CD14-positive monocyte (primary cell): ENCODE measurements around the gene MADD. TPM values are rescaled to one million over a fixed set of nuclear protein-coding genes. Genes with fewer than 3 reads are reported as not detected.

ENCODE experiments used
- DNase-seq, 3 donors: peaks; one replicate each; pipeline ENCODE4 v3.0.0-alpha.2; 2011 to 2022
- H2AFZ ChIP-seq: 2 replicates; pipeline ENCODE4 v1.6.0; 2012; ENCODE audit warnings: mild to moderate bottlenecking, low read depth, low read length, inconsistent platforms; ENCODE audit not compliant: insufficient read depth, poor library complexity, severe bottlenecking
- H3K27ac ChIP-seq, 2 donors: 1 replicate in 1 of 2; 2 replicates in 1 of 2; pipeline ENCODE4 v1.5.1; 2012 to 2013; ENCODE audit warnings: low read length in 2 of 2, control low read depth in 1 of 2, inconsistent platforms in 1 of 2, low read depth in 1 of 2, mild to moderate bottlenecking in 1 of 2
- H3K27me3 ChIP-seq, 2 donors: one replicate each; pipeline versions ENCODE4 v1.6.0 to v1.6.1; 2011 to 2013; ENCODE audit warnings: low read length in 2 of 2; ENCODE audit not compliant: control insufficient read depth in 2 of 2, insufficient read depth in 2 of 2
- H3K36me3 ChIP-seq, 2 donors: replicated peaks in 1 of 2; 1 replicate in 1 of 2; 2 replicates in 1 of 2; pipeline versions ENCODE4 v1.5.1 to v1.6.1; 2012 to 2013; ENCODE audit warnings: low read length in 2 of 2, control low read depth in 1 of 2, inconsistent platforms in 1 of 2, mild to moderate bottlenecking in 1 of 2; ENCODE audit not compliant: insufficient read depth in 2 of 2, control insufficient read depth in 1 of 2
- H3K4me1 ChIP-seq, 2 donors: 1 replicate in 1 of 2; 2 replicates in 1 of 2; pipeline versions ENCODE4 v1.5.1 to v1.6.1; 2012 to 2013; ENCODE audit warnings: low read length in 2 of 2, control low read depth in 1 of 2, inconsistent platforms in 1 of 2, mild to moderate bottlenecking in 1 of 2, moderate library complexity in 1 of 2; ENCODE audit not compliant: insufficient read depth in 2 of 2, control insufficient read depth in 1 of 2
- H3K4me2 ChIP-seq: replicated peaks from 2 replicates; pipeline ENCODE3; 2012; ENCODE audit warnings: low read length, moderate library complexity, mild to moderate bottlenecking; ENCODE audit not compliant: poor library complexity, severe bottlenecking; ENCODE audit errors: extremely low read depth
- H3K4me3 ChIP-seq, 3 experiments: fragments of 200-600 bp in 1 of 3; sonication (generic) in 1 of 3; replicated peaks in 1 of 3; 1 replicate in 2 of 3; 2 replicates in 1 of 3; pipeline ENCODE4 v1.5.1; 2011 to 2013; ENCODE audit warnings: low read length in 3 of 3, mild to moderate bottlenecking in 3 of 3, control low read depth in 2 of 3, low read depth in 2 of 3, inconsistent platforms in 1 of 3, moderate library complexity in 1 of 3
- H3K79me2 ChIP-seq: 2 replicates; pipeline ENCODE4 v1.6.0; 2012; ENCODE audit warnings: mild to moderate bottlenecking, control low read depth, inconsistent platforms, low read length, moderate library complexity; ENCODE audit not compliant: insufficient read depth
- H3K9ac ChIP-seq: 2 replicates; pipeline ENCODE4 v1.6.0; 2017; ENCODE audit warnings: low read length, mild to moderate bottlenecking; ENCODE audit not compliant: insufficient read depth, poor library complexity, severe bottlenecking
- H3K9me3 ChIP-seq, 2 donors: replicated peaks in 1 of 2; 1 replicate in 1 of 2; 2 replicates in 1 of 2; pipeline versions ENCODE4 v1.5.1 to v1.6.1; 2012 to 2013; ENCODE audit warnings: low read length in 2 of 2, control low read depth in 1 of 2; ENCODE audit not compliant: control insufficient read depth in 1 of 2, insufficient read depth in 1 of 2
- H4K20me1 ChIP-seq: 2 replicates; pipeline ENCODE4 v1.6.0; 2012; ENCODE audit warnings: mild to moderate bottlenecking, low read length, control low read depth, moderate library complexity; ENCODE audit not compliant: insufficient read depth
- H3K27ac Mint-ChIP-seq, 7 donors: one replicate each; pipeline ENCODE4 v1.8.0; 2020; ENCODE audit warnings: mild to moderate bottlenecking in 7 of 7, mixed read lengths in 7 of 7, moderate library complexity in 6 of 7, inconsistent platforms in 2 of 7
- H3K27me3 Mint-ChIP-seq, 3 donors: one replicate each; pipeline ENCODE4 v1.8.0; 2021 to 2022; ENCODE audit warnings: low read depth in 3 of 3, mild to moderate bottlenecking in 3 of 3, mixed read lengths in 3 of 3, moderate library complexity in 3 of 3, inconsistent platforms in 1 of 3
- H3K36me3 Mint-ChIP-seq, 2 donors: one replicate each; pipeline ENCODE4 v1.8.0; 2020; ENCODE audit warnings: mixed read lengths in 2 of 2, inconsistent platforms in 1 of 2, mild to moderate bottlenecking in 1 of 2
- H3K4me1 Mint-ChIP-seq: one replicate; pipeline ENCODE4 v1.8.0; 2020; ENCODE audit warnings: mild to moderate bottlenecking, mixed read lengths
- H3K4me3 Mint-ChIP-seq, 2 donors: one replicate each; pipeline ENCODE4 v1.8.0; 2020; ENCODE audit warnings: mild to moderate bottlenecking in 2 of 2, mixed read lengths in 2 of 2, moderate library complexity in 1 of 2
- H3K9me3 Mint-ChIP-seq, 7 donors: one replicate each; pipeline ENCODE4 v1.8.0; 2020 to 2022; ENCODE audit warnings: mixed read lengths in 7 of 7, mild to moderate bottlenecking in 6 of 7, moderate library complexity in 6 of 7, inconsistent platforms in 2 of 7
- WGBS: methylation state at CpG from one replicate; pipeline ENCODE4 v1.1.5; 2013; ENCODE audit warnings: missing lambda C conversion rate; ENCODE audit not compliant: insufficient coverage; 5-methylcytosine and 5-hydroxymethylcytosine counted together
- intact Hi-C, 2 donors: fragments of 100-400 bp; cut with micrococcal nuclease; formaldehyde crosslinking; loops; one replicate each; pipeline versions ENCODE4 v1.15.0 to v1.15.1; 2023
- polyA plus RNA-seq, 3 donors: library from polyadenylated mRNA; depleted of rRNA in 1 of 3; unstranded in 2 of 3; stranded (reverse) in 1 of 3; fragments of 300-500 nt in 2 of 3; fragments of >200 nt in 1 of 3; fragmentation: Illumina TruSeq in 2 of 3; gene quantifications; 1 replicate in 2 of 3; 2 replicates in 1 of 3; pipeline ENCODE4 v1.2.3, GENCODE V29; 2012 to 2021
- TF ChIP-seq, protein P1 (sequence below): fragments of 200-600 bp; IDR thresholded peaks from one replicate; pipeline ENCODE4 v1.8.0; 2022; ENCODE audit warnings: antibody characterized with exemption, mild to moderate bottlenecking

MADD gene
- polyA plus RNA-seq, 3 donors: 6.4 to 58.1 (median 12.2) TPM

DNA sequence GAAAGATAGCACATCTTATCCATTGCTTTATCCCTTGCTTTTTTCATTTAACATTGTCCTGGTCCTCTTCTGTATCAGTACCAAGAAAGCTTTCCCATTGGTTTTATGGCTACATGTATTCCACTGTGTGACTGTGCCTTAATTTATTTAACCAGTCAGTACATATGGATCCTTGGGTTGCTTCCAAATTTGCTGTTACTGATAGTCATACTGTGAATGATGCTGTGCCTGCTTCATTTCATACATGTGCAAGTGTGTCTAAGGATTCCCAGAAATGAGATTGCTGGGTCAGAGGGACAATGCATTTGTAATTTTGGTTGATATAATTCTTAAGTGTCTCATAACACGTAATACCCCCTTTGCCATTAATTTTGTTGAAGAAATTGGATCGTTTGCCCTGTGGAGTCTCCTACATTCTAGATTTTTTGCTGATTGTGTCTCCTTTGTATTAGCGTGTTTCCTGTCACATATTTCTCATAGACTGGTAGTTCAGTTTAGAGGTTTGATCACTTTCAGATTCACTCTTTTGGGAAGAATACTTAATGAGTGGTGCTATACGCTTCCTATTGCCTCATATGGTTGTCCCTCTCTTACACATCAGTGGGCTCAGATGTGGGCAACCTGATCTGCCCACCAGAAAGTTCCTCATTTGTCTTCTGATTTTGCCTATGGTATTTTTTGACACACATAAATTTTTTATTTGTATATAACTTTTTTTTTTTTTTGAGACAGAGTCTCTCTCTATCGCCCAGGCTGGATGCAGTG lies 47.3 kb downstream of the MADD start:
- TF ChIP-seq, protein P1, sequence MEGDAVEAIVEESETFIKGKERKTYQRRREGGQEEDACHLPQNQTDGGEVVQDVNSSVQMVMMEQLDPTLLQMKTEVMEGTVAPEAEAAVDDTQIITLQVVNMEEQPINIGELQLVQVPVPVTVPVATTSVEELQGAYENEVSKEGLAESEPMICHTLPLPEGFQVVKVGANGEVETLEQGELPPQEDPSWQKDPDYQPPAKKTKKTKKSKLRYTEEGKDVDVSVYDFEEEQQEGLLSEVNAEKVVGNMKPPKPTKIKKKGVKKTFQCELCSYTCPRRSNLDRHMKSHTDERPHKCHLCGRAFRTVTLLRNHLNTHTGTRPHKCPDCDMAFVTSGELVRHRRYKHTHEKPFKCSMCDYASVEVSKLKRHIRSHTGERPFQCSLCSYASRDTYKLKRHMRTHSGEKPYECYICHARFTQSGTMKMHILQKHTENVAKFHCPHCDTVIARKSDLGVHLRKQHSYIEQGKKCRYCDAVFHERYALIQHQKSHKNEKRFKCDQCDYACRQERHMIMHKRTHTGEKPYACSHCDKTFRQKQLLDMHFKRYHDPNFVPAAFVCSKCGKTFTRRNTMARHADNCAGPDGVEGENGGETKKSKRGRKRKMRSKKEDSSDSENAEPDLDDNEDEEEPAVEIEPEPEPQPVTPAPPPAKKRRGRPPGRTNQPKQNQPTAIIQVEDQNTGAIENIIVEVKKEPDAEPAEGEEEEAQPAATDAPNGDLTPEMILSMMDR: no peak
- Histone ChIP-seq H3K9ac (no peak overlapping the region), H3K4me2 (no peak overlapping the region), H3K4me1 (no peaks in the 10 kb centered on the region), H3K9me3 (no peaks in the 10 kb centered on the region), H2AFZ (no peak overlapping the region), H3K27me3 (no peaks in the 10 kb centered on the region), H4K20me1 (peaks cover 17% of the 10 kb centered on the region), H3K36me3 (peaks cover 70 to 76% of the 10 kb centered on the region in 2 donors), H3K27ac (no peak overlapping the region), H3K4me3 (no peak overlapping the region), H3K79me2 (no peaks in the 10 kb centered on the region)
- intact Hi-C loops: no loop called here
- Mint-ChIP-seq H3K4me3 (no peak overlapping the region), H3K4me1 (peaks cover 10% of the 10 kb centered on the region), H3K27me3 (no peaks in the 10 kb centered on the region), H3K36me3 (peaks cover 57 to 88% of the 10 kb centered on the region in 2 donors), H3K27ac (peak overlapping the region in 2 of 7 donors; percentile 42 to 68), H3K9me3 (no peaks in the 10 kb centered on the region)
- WGBS: no CpG with 5 or more reads among the region's 5 CpGs
- DNase-seq: no peak

DNA sequence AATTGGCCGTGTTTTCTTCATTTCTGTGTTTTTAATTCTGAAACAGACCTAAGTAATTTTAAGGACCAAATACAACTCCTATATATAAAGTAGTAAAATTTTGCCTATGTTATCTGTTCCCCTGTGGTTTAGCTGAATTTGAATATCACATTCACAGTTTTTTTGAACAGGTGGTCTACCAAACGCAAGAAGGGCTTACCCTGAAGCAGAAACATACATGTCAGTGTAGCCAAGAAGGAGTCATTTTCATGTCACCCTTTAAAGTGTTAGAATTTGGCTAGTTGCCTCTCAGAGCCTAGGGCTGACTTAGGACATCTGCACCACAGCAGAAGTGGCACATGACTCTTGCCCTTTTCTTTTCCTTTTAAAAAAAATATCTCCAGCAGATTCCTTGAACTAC lies 48.2 kb downstream of the MADD start:
- peaks cover 17% of the 10 kb centered on the region for H4K20me1 ChIP-seq
- no peak overlapping the region for H2AFZ ChIP-seq
- no peak overlapping the region for H3K4me3 ChIP-seq
- Mint-ChIP-seq H3K4me3 (no peak overlapping the region), H3K9me3 (no peaks in the 10 kb centered on the region), H3K36me3 (peaks cover 58 to 86% of the 10 kb centered on the region in 2 donors), H3K4me1 (peaks cover 10% of the 10 kb centered on the region), H3K27me3 (no peaks in the 10 kb centered on the region), H3K27ac (peak overlapping the region in 1 of 7 donors; percentile 67)
- no peaks in the 10 kb centered on the region for H3K9me3 ChIP-seq
- no peaks in the 10 kb centered on the region for H3K4me1 ChIP-seq
- peaks cover 61 to 72% of the 10 kb centered on the region in 2 donors for H3K36me3 ChIP-seq
- no peak for DNase-seq
- TF ChIP-seq, protein P1: no peak
- intact Hi-C loops: no loop called here
- WGBS: 100% methylated on average over 1 of the region's 2 CpGs
- no peaks in the 10 kb centered on the region for H3K79me2 ChIP-seq
- H3K9ac ChIP-seq: no peak overlapping the region
- no peak overlapping the region for H3K4me2 ChIP-seq
- no peaks in the 10 kb centered on the region for H3K27me3 ChIP-seq
- no peak overlapping the region for H3K27ac ChIP-seq
